ENCODE data around the gene ERCC5. TPM values are rescaled to one million over a fixed set of nuclear protein-coding genes. Genes with fewer than 3 reads are reported as not detected.

Gene ERCC5
- total RNA-seq, 4 donors from 2014 or later, result 47.1 to 113 (median 85.1) TPM

GRCh38 chr13:102868366-102868936 is 22.6 kb downstream of the ERCC5 start:
- no peaks in the 10 kb centered on the region for H3K9me3 ChIP-seq

GRCh38 chr13:102869948-102870676 is 24.3 kb downstream of the ERCC5 start:
- Histone ChIP-seq H3K27me3 (no peaks in the 10 kb centered on the region), H3K4me3 (no peak overlapping the region), H3K36me3 (peaks cover 0 to 75% (median 19%) of the 10 kb centered on the region in 3 donors), H3K9me3 (no peaks in the 10 kb centered on the region), H3K4me1 (peaks cover 0 to 14% (median 6%) of the 10 kb centered on the region in 4 donors), H3K27ac (peak overlapping the region in 2 of 4 donors; percentile 21 to 43)
- no peak for DNase-seq (ENCODE audit: low spot score in 2 of 2)
- 53 to 63% methylated on average over 5 of the region's 5 CpGs for WGBS, 2 donors
- no peak for TF ChIP-seq POLR2A (IDR thresholded peaks at IDR 0.05)
- TF ChIP-seq EP300 (IDR thresholded peaks at IDR 0.05), result no peak
- TF ChIP-seq CTCF (IDR thresholded peaks at IDR 0.05), result no peak

More at GRCh38 chr13:102868366-102868936, 22.6 kb downstream of the ERCC5 start:
- Histone ChIP-seq H3K27ac (peak overlapping the region in 1 of 4 donors; percentile 31), H3K4me1 (peaks cover 0 to 22% (median 6%) of the 10 kb centered on the region in 4 donors), H3K4me3 (no peak overlapping the region), H3K36me3 (peaks cover 2 to 76% (median 14%) of the 10 kb centered on the region in 3 donors), H3K27me3 (no peaks in the 10 kb centered on the region)
- no peak for TF ChIP-seq POLR2A (IDR thresholded peaks at IDR 0.05)
- WGBS, 2 donors, result 85 to 87% methylated on average over 5 of the region's 5 CpGs
- DNase-seq (ENCODE audit: low spot score in 2 of 2), result no peak

- H3K4me1 ChIP-seq, result peaks cover 0 to 14% (median 6%) of the 10 kb centered on the region in 4 donors
- H3K27ac ChIP-seq, result peak overlapping the region in 2 of 4 donors; percentile 20 to 43
- H3K27me3 ChIP-seq, result no peaks in the 10 kb centered on the region
- DNase-seq (ENCODE audit: low spot score in 2 of 2), result peak in 1 of 2 donors; percentile 57
- TF ChIP-seq CTCF (IDR thresholded peaks at IDR 0.05), result peak; percentile 49 to 72 (median 63)
- TF ChIP-seq EP300 (IDR thresholded peaks at IDR 0.05), result no peak
- no peak overlapping the region for H3K4me3 ChIP-seq
- H3K9me3 ChIP-seq, result no peaks in the 10 kb centered on the region
- 47 to 50% methylated on average over 22 of the region's 22 CpGs for WGBS, 2 donors
- H3K36me3 ChIP-seq, result peaks cover 0 to 77% (median 17%) of the 10 kb centered on the region in 3 donors
These were observed 25.0 kb downstream of the ERCC5 start for GRCh38 chr13:102870677-102871415.

- Histone ChIP-seq H3K4me3 (no peak overlapping the region), H3K4me1 (peaks cover 0 to 14% (median 6%) of the 10 kb centered on the region in 4 donors), H3K36me3 (peaks cover 0 to 77% (median 9%) of the 10 kb centered on the region in 3 donors), H3K27me3 (no peaks in the 10 kb centered on the region), H3K27ac (no peak overlapping the region), H3K9me3 (no peaks in the 10 kb centered on the region)
- TF ChIP-seq POLR2A (IDR thresholded peaks at IDR 0.05) (no peak), CTCF (IDR thresholded peaks at IDR 0.05) (no peak), EP300 (IDR thresholded peaks at IDR 0.05) (no peak)
- 88 to 94% methylated on average over 7 of the region's 7 CpGs for WGBS, 2 donors
- DNase-seq (ENCODE audit: low spot score in 2 of 2), result no peak
These were observed 26.3 kb downstream of the ERCC5 start for GRCh38 chr13:102872131-102872530.

GRCh38 chr13:102872531-102872930 is 26.7 kb downstream of the ERCC5 start:
- no peaks in the 10 kb centered on the region for H3K9me3 ChIP-seq
- H3K27ac ChIP-seq, result no peak overlapping the region
- no peak for DNase-seq (ENCODE audit: low spot score in 2 of 2)
- H3K36me3 ChIP-seq, result peaks cover 0 to 77% (median 9%) of the 10 kb centered on the region in 3 donors
- H3K4me3 ChIP-seq, result no peak overlapping the region
- TF ChIP-seq POLR2A (IDR thresholded peaks at IDR 0.05), result no peak
- TF ChIP-seq CTCF (IDR thresholded peaks at IDR 0.05), result no peak
- TF ChIP-seq EP300 (IDR thresholded peaks at IDR 0.05), result no peak
- 75 to 82% methylated on average over 1 of the region's 1 CpG for WGBS, 2 donors
- no peaks in the 10 kb centered on the region for H3K27me3 ChIP-seq
- H3K4me1 ChIP-seq, result peaks cover 0 to 14% (median 6%) of the 10 kb centered on the region in 4 donors

Measured in tibial nerve (tissue), 4 donors.